ENCODE measurements around the gene PGBD2.
A peak's percentile ranks its signal among the peaks of the same experiment; 100 is the strongest.

Gene PGBD2

GRCh38 chr1:248910761-248911160 is 4.7 kb downstream of the PGBD2 start:
- H3K4me3 ChIP-seq (IDR thresholded peaks at IDR 0.05; ENCODE audit: insufficient read depth, low read depth, low read length): no peak overlapping the region
- H3K4me2 ChIP-seq: no peak overlapping the region
- H3K4me1 ChIP-seq (ENCODE audit: low read depth, poor library complexity, severe bottlenecking): peaks cover 53% of the 10 kb centered on the region
- H3K9ac ChIP-seq: no peak overlapping the region
- no peaks in the 10 kb centered on the region for H4K20me1 ChIP-seq (ENCODE audit: insufficient read depth)
- H3K27me3 ChIP-seq (ENCODE audit: insufficient read depth, low read depth): no peaks in the 10 kb centered on the region
- H3K36me3 ChIP-seq (ENCODE audit: insufficient read depth): 0 out of 2 replicates have a peak, but pooled peaks cover 2% of the 10 kb centered on the region
- H2AFZ ChIP-seq (ENCODE audit: low read depth): no peak overlapping the region
- H3K27ac ChIP-seq: no peak overlapping the region
- peaks cover 35% of the 10 kb centered on the region; the same call in 1 of the 2 replicates for H3K79me2 ChIP-seq (ENCODE audit: insufficient read depth, low read depth)
- no peak for TF ChIP-seq CTCF (conservative IDR thresholded peaks at IDR 0.05; ENCODE audit: low read depth, low read length)

DNA sequence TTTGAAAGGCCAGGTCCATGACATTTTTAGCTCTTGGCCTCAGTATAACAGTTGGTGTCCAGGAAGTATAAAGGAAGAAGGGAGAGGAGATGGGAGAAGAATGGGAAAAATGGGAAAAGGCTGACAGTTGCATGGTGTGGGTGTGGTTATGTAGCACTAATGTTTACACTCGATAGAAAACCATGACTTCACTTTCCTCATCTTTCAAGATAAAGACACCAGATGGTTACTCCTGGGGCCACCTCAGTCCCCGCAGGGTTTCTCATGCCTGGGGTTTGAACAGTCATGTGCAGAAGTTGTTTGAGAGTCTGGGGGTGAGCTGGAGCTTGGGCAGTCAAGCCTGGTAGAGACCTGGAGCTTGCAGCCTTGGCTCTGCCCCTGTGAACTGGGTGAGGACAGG is 7.9 kb downstream of the PGBD2 start:
- Histone ChIP-seq H3K79me2 (ENCODE audit: insufficient read depth, low read depth) (peaks cover 13% of the 10 kb centered on the region; the same call in 1 of the 2 replicates), H2AFZ (ENCODE audit: low read depth) (no peak overlapping the region), H3K4me3 (IDR thresholded peaks at IDR 0.05; ENCODE audit: insufficient read depth, low read depth, low read length) (no peak overlapping the region), H3K4me2 (no peak overlapping the region), H3K9ac (no peak overlapping the region), H4K20me1 (ENCODE audit: insufficient read depth) (no peaks in the 10 kb centered on the region), H3K36me3 (ENCODE audit: insufficient read depth) (peaks cover 2% of the 10 kb centered on the region; the same call in 1 of the 2 replicates), H3K27ac (no peak overlapping the region), H3K27me3 (ENCODE audit: insufficient read depth, low read depth) (no peaks in the 10 kb centered on the region), H3K4me1 (ENCODE audit: low read depth, poor library complexity, severe bottlenecking) (peaks cover 40% of the 10 kb centered on the region)
- no peak for TF ChIP-seq CTCF (conservative IDR thresholded peaks at IDR 0.05; ENCODE audit: low read depth, low read length)

DNA sequence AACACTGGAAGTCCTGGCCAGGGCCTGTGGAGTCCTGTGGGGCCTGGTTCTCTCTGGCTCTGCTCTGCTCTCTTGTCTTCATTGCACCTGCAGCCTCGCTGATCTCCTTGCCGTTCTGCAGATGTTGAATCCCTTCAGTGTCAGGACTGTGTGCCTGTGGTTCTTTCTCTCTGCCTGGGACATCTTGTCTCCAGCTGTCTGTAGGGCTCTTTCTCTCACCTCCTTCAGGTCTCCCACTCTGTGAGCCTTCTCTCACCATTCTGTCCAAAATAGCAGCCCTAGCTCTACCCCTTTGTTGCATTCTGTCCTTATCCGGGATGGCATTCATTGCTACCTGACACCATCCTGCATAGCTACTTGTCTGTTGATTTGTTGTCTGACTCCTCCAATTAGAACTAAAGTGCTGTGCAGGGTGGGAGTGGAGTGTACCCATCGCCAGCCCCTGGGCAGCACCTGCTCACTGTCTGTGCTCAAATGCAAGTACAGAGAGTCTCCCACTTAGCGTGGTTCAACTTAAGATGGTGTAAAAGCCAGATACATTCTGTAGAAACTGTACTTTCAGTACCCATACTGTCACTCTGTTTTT is 8.9 kb downstream of the PGBD2 start:
- H3K27me3 ChIP-seq (ENCODE audit: insufficient read depth, low read depth): no peaks in the 10 kb centered on the region
- H3K4me3 ChIP-seq (IDR thresholded peaks at IDR 0.05; ENCODE audit: insufficient read depth, low read depth, low read length): no peak overlapping the region
- peaks cover 2% of the 10 kb centered on the region; the same call in 1 of the 2 replicates for H3K36me3 ChIP-seq (ENCODE audit: insufficient read depth)
- no peaks in the 10 kb centered on the region for H4K20me1 ChIP-seq (ENCODE audit: insufficient read depth)
- H2AFZ ChIP-seq (ENCODE audit: low read depth): no peak overlapping the region
- TF ChIP-seq CTCF (conservative IDR thresholded peaks at IDR 0.05; ENCODE audit: low read depth, low read length): no peak
- H3K4me2 ChIP-seq: peak overlapping the region; percentile 9; the same call in 1 of the 2 replicates
- peaks cover 3% of the 10 kb centered on the region; the same call in 1 of the 2 replicates for H3K79me2 ChIP-seq (ENCODE audit: insufficient read depth, low read depth)
- peak overlapping the region; percentile 1; the same call in 1 of the 2 replicates for H3K27ac ChIP-seq
- H3K4me1 ChIP-seq (ENCODE audit: low read depth, poor library complexity, severe bottlenecking): peaks cover 32% of the 10 kb centered on the region
- no peak overlapping the region for H3K9ac ChIP-seq

GRCh38 chr1:248918131-248918530 is 12.1 kb downstream of the PGBD2 start:
- Histone ChIP-seq H3K4me2 (no peak overlapping the region), H3K36me3 (ENCODE audit: insufficient read depth) (peaks cover 2% of the 10 kb centered on the region; the same call in 1 of the 2 replicates), H2AFZ (ENCODE audit: low read depth) (no peak overlapping the region), H3K4me1 (ENCODE audit: low read depth, poor library complexity, severe bottlenecking) (peaks cover 33% of the 10 kb centered on the region), H3K79me2 (ENCODE audit: insufficient read depth, low read depth) (no peaks in the 10 kb centered on the region), H3K27ac (no peak overlapping the region), H3K9ac (no peak overlapping the region), H4K20me1 (ENCODE audit: insufficient read depth) (no peaks in the 10 kb centered on the region), H3K4me3 (IDR thresholded peaks at IDR 0.05; ENCODE audit: insufficient read depth, low read depth, low read length) (no peak overlapping the region), H3K27me3 (ENCODE audit: insufficient read depth, low read depth) (no peaks in the 10 kb centered on the region)
- no peak for TF ChIP-seq CTCF (conservative IDR thresholded peaks at IDR 0.05; ENCODE audit: low read depth, low read length)
